Measurements from ENCODE around the gene UBE2R2.
"Not testable (repeated sequence)": the region's sequence is repeated elsewhere in the genome, so short reads cannot be mapped to it uniquely, and the experiment has no call there.

UBE2R2 gene

DNA sequence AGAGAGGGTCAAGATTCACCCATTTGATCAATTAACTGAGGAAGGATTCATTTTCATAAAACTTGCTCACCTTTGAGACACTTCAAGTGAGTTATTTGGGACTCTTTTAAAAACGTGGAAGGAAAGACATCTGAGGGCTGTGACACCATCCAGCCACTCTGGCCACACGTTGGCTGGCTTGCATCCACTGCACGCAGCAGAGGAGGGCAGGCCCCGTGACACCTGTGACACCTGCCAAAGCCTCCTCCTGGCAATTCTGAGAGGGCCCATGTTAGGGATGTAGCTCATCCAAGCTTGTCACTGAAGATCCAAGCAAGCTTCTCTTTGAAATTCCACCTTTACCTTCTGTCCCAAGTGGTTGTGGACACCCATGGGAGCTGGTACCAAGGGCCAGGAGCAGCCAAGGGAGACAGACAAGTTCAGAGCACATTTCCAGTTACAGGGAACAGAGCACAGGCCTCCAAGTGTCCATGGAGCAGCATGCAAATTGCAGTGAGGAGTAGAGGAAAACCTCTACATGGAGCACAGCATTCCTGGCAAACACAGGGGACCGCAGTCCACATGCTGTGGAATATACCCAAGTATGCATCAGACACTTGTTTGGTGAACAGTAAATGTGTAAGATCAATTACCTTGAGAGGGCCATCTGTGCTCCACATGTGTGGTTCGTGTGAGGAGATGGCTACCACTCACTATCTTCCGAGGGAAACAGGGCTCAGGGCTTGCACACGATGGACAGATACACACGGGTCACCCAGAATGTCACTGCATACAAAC lies 16.8 kb upstream of the UBE2R2 start:
- no peak for DNase-seq (ENCODE audit: low spot score)

DNA sequence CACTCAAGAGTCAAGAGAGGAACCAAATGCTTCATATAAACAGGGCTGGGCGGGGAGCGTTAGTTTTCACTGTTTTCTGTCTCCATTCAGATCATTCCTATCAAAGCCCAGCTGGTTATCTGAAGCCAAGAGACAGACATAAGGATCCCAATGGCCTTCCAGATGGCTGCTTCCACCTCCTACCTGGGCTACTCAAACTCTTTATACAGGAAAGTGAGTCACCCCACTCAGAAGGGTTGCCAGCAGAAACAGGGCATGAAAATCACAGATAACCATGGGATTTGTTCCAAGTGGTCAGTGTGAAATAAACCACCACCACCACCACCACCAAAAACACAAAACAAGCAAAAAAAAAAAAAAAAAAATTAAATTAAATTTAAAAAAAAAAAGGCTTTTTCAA lies 16.1 kb upstream of the UBE2R2 start:
- peak; percentile 81 for DNase-seq (ENCODE audit: low spot score)

DNA sequence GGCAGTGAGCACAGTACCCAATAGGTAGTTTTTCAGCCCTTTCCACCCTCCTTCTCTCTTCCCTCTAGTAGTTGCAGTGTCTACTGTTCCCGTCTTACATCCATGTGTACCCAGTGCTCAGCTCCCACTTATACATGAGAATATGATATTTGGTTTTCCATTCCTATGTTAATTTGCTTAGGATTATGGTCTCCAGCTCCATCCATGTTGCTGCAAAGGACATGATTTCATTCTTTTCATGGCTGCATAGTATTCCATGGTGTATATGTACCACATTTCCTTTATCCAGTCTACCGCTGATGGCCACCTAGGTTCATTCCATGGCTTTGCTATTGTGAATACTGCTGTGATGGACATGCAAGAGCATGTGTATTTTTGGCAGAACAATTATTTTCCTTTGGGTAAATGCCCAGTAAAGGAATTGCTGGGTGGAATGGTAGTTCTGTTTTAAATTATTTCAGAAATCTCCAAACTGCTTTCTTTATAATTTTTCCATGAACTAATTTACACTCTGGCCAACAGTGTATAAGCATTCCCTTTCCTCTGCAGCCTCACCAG lies 14.9 kb upstream of the UBE2R2 start:
- not testable (repeated sequence) for DNase-seq (ENCODE audit: low spot score)

DNA sequence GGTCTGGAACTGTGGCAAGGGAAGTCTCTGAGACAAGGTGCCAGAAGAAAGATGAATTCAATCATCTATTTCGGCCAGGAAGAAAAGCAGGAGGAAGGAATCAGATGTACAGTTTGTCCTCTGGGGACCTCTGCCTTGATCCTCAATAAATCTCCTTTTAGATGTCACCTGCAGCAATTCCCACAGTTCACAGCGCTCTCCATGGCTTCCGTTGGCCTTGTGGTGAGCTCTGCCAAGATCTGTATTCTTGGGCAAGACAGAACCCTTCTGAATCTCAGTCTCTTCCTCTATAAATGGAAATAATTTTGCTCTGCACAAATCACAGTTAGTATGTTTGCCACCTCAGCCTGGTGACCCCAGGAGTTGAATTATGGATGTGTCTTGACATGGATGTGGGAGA lies 12.8 kb upstream of the UBE2R2 start:
- DNase-seq (ENCODE audit: low spot score): not testable (repeated sequence)

DNA sequence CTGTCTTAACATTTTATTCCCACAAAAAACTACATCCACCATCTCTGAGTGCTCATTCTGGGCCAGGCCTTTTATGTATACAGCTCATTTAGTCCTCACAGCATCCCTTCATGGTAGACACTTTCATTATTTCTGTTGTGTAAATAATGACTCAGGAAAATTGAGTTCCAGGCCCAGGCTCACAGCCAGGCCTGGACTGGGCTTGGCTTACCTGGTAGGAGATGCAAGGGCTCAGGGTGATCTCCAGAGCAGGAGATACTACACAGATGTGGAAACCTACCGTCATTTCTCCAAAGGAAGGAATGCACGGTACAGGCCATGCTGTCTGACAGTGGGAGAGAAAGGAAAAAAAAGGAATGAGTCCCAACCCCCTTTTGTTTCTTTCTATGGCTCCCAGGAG lies 9.8 kb upstream of the UBE2R2 start:
- not testable (repeated sequence) for DNase-seq (ENCODE audit: low spot score)

DNA sequence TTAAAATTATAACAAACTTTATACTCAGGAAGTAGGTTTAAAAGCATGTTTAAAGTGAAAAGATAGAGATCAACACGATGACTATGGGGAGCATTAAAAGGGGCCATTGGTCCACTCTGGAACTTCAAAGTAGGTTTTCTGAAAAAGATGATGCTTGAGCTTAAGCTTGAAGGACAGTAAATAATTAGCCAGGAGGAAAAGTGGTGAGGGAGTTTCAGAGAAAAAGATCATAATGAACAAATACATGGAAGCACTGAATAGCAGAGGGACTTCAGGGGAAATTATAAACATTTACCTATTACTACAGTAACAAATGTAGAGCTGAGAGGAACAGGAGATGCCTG lies 8.0 kb upstream of the UBE2R2 start:
- not testable (repeated sequence) for DNase-seq (ENCODE audit: low spot score)

DNA sequence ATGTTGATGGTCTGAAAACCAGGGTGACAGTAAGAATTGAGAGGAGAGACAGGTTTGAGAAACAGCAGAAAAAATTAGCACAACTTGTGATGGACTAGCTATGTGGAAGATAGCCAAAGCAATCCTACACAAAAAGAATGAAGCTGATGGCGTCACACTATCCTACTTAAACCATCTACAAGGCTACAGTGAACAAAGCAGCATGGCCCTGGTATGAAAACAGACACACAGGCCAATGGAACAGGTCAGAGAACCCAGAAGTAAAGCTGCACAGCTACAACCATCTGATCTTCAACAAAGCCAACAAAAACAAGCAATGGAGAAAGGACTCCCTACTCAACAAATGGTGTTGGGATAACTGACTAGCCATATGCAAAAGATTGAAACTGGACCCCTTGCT lies 7.5 kb upstream of the UBE2R2 start:
- DNase-seq (ENCODE audit: low spot score): no peak

DNA sequence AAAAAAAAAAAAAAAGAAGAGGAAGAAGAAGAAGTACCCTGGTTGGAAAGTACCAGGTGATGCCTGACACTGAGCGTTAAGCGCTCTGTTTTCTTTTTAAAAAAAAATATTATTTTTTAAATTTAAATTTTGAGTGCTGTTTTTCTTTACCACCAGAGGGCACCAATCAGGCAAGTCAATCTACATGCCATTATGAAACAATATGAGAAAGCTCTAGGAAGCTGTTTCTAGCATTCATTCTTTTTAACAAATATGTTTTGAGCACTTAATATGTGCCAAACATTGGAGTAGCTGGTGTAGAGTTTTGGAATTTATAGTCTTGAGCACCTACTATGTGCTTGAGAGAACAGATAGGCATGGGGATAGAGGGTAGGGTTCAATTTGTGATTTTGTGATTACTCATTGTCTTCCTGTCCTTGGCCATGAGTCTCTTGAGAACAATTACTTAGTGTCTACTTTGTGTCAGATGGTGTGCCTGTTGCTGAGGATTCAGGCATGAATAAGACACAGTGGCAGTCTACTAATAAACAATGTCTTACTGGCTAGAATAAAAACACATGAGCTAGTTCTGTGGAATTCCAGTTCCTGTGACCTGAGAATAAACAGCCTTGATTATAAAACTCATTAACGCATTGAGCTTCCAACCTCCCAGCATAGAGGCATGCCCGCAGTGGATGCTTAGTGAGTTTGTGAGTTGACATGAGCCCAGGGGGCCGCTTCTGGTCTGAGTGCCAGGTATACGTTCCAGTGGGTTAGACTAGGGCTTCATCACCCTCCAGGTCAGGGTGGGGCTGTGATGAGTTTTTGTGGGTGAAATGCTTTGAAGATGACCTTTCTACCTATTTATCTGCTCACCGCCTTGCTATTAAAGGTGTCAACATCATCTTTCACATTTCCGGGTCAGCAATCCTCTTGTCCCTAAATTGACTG lies 3.0 kb upstream of the UBE2R2 start:
- peak; percentile 59 for DNase-seq (ENCODE audit: low spot score)

DNA sequence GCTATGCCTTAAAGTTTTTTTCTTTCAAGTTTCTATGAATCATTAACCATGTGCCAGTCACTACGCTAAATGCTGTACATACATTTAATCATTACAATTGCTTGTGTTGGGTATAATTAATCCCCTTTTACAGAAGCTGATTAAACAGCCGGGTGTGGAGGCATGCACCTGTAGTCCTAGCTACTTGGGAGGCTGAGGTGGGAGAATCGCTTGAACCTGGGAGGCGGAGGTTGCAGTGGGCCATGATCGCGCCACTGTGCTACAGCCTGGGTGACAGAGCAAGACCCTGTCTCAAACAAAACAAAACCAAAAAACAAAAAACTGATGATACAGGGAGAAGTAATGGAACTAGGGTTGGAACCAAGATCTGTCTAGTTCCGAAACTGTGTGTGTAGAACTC lies 1.2 kb upstream of the UBE2R2 start:
- no peak for DNase-seq (ENCODE audit: low spot score)

DNA sequence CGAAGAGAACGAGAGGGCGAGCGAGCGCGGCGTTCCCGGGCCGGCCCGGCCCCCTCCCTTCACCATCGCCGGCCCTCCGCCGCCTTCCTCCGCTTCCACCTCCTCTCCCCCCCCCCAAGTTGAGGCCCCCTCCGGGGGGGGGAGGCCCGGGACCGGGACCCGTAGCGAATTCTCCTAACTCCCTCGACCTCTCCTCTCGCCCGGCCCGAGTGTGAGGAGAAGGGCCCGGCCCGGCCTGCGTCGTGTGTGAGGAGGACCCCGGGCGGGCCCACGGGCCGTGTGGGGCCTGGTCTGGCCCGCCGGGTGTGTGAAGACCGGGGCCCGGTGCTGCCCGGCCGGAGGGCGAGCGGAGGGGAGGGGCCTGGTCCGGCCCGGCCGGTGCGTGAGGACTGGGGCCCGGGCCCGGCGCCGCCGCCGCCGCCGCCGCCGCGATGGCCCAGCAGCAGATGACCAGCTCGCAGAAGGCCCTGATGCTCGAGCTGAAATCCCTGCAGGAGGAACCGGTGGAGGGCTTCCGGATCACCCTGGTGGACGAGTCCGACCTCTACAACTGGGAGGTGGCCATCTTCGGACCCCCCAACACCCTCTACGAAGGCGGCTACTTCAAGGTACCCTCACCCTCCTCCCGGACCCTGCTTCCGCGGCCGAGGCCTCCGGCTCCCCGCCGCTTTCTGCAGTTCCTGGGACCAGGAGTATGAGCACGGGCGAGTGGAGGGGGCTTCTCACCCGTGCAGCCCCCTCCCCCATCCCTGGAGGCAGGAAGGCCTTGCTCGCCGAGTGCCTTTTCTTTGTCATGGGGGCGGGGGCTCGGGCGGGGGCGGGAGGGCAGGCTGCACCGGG lies 587 bp downstream of the UBE2R2 start:
- DNase-seq (ENCODE audit: low spot score): peak; percentile 54

DNA sequence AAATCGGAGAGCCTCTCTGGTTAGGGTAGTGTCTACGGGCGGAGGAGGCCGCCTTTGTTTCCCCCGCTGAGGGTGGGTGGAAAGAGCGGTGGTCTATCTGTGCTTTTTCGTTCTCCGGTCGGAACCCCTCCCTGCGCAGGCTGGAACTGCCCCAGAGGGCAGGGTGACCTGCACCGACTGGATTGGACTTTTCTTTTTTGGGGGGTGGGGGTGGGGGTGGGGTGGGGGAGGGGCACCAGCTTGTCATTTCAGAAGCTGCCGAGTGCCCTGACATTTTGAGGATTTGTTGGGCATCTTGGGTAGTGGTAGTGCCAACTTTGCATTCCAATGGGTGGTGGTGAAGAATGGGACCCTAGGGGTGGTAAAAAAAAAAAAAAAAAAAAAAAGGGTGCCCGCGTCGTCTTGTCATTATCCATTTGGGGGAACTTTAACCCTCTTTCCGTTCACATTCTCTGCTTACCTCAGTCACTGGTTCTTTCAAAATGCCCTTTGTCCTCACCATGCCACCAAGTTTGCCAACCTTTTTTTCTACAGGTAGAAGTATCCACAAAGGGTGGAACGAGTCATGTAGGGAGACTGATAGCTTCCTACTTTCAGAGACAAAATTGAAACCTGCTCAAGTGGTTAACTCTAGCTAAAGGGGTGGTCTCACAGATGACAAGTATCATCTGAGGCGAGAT lies 1.3 kb downstream of the UBE2R2 start:
- DNase-seq (ENCODE audit: low spot score): no peak

DNA sequence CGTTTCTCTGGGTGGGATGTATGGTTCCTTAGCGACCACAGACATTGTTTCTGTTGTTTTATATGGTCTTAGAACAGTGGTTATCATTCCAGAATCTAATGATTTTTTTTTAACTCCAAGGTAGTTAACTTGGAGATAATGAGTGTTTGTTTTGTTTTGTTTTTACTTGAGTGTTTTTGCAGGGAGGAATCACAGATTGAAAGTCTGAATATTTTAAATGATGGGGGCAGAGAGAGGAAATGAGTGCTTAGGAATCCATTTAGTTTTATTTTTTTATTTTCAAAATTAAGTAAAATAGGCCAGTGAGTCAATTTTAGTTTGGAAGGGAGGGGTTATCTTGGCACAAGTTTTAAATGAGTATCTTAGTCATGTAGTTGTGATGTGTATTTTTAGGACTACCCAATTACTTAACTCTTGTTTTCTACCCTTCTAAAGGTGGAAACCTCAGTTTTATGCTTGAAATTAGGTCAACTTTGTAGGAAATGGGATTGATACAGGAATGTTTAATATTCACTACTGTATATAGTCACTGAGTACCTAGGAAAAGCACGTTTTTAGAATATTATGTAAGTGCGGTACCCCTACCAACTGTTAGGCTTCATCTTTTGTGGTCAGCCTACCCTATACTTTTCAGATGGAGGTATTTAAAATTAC lies 2.0 kb downstream of the UBE2R2 start:
- no peak for DNase-seq (ENCODE audit: low spot score)

DNA sequence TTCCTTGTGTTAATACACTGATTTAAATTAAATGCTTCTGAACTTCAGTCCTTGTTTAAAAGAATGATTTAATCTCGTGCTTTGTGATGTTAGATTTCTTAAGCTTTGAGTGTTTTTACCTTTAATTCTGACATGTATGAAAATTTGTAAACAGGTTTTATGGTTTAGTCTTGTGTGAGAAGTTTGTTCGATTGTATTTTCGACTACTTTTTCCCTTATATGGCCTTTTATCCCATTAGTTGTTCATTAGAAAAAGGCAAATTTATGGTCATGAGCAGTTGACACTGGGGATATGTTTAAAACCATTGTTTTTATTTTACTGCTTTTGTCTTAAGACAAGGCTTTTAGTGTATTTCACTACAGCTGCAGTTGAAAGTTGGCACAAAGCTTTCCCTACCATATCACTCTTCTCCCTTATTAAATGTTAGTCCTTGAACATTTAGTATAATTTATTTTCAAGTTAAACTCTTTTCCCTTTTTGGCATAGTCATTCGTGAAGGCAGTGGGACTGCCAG lies 3.3 kb downstream of the UBE2R2 start:
- DNase-seq (ENCODE audit: low spot score): no peak

DNA sequence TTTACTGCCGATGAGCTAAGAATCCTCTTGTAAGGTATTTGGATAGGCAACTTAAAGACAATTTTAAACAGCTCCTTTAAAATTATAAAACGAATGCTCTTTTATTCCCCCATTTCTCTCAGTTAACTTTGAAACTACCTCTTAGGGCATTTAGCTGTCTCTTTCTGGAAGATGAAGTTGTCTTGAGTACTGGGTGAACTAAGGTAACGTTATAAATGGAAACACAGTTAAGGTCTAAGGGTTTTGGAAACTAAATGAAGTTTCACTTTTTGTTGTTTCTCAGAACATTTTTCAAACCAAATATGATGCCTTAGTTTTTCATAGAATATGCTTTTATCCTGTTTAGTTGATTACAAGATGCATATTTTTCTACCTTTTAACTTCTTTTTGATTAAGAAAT lies 6.8 kb downstream of the UBE2R2 start:
- no peak for DNase-seq (ENCODE audit: low spot score)

DNA sequence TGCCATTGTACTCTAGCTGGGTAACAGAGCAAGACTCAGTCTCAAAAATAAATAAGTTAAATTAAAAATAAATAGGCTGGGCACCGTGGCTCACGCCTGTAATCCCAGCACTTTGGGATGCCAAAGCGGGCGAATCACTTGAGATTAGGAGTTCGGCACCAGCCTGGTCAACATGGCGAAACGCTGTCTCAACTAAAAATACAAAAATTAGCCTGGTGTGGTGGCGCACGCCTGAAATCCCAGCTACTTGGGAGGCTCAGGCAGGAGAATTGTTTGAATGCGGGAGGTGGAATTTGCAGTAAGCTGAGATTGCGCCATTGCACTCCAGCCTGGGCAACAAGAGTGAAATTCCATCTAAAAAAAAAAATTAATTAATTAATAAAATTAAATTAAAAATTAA lies 10.3 kb downstream of the UBE2R2 start:
- DNase-seq (ENCODE audit: low spot score): not testable (repeated sequence)

DNA sequence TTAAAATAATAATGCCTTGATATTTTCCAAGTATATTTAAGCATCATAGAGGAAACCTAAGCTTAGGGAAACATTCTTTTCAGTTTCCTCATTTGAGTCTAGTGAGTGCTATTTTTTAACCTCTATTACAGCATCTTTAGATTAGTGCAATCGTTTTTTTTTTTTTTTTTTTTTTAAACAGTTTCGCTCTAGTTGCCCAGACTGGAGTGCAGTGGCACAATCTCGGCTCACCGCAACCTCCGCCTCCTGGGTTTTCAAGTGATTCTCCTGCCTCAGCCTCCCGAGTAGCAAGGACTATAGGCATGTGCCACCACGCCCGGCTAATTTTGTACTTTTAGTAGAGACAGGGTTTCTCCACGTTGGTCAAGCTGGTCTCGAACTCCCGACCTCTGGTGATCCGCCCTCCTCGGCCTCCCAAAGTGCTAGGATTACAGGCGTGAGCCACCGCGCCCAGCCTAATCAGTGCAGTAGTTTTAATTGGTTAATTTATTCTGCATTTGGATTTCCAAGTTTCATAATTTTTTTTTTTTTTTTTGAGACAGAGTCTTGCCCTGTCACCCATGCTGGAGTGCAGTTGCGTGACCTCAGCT lies 12.8 kb downstream of the UBE2R2 start:
- not testable (repeated sequence) for DNase-seq (ENCODE audit: low spot score)

DNA sequence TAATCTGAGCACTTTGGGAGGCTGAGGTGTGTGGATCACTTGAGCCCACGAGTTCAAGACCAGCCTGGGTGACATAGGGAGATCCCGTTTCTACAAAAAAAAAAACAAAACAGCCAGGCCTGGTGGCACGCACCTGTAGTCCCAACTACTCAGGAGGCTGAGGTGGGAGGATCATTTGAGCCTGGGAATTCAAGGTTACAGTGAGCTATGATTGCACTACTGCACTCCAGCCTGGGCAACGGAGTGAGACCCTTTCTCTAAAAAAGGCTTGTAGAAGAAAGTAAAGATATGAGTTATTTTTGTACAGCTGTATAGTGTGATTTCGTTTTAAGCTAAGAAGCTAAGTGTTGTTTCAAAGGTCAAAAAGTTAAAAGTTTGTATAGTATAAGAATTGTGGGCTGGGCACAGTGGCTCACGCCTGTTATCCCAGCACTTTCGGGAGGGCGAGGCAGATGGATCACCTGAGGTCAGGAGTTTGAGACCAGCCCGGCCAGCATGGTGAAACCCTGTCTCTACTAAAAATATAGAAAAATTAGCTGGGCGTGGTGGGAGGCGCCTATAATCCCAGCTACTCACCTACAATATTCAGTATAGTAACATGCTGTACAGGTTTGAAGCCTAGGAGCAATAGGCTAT lies 18.8 kb downstream of the UBE2R2 start:
- no peak for DNase-seq (ENCODE audit: low spot score)

DNA sequence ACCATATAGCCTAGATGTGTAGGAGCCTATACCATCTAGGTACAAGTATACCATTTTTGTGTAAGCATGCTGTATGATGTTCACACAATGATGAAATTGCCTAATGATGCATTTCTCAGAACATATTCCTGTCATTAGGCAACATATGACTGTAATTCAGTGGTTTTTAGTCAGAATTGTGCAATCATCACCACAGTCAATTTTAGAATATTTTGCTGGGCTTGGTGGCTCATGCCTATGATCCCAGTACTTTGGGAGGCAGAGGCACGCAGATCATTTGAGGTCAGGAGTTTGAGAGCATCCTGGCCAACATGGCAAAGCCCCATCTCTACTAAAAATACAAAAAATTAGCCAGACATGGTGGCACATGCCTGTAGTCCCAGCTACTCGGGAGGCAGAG lies 19.3 kb downstream of the UBE2R2 start:
- not testable (repeated sequence) for DNase-seq (ENCODE audit: low spot score)

DNA sequence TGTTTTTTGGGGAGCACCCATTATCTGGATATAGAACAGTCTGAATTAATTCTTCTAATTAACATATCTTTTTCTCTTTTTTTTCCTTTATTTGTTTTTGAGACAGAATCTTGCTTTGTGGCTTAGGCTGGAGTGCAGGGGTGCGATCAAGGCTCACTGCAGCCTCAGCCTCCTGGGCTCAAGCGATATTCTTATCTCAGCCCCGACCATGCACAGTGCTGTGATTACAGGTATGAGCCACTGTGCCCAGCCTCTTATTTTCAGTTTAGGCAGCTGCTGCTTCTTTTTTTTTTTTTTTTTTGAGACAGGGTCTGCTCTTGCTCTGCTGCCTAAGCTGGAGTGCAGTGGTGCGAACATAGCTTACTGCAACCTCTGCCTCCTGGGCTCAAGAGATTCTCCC lies 20.2 kb downstream of the UBE2R2 start:
- no peak for DNase-seq (ENCODE audit: low spot score)

DNA sequence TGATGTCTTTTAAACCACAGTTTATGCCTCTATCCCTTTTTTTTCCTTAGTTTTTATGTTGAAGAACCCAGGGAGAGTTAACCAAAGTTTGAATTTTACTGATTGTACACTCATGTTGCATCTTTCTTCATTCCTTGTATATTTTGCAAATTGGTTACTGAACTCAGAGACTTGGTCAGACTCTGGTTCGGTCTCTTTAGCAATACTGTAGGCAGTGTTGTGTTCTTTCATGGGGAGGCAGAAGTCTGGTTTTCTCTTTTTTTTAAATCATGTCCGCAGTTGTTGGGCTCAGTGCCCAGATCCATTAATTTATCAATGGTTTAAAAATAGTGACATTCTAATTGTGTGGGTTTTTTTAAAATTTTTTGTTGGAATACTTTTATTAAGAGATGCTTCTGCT lies 23.4 kb downstream of the UBE2R2 start:
- no peak for DNase-seq (ENCODE audit: low spot score)

All from cerebellar cortex (tissue), 1 donor.